ENCODE measurements around the gene HSF2.

HSF2 gene

GRCh38 chr6:122399055-122399347 is 451 bp upstream of the HSF2 start:
- no peak for DNase-seq

GRCh38 chr6:122400121-122400450 is 634 bp downstream of the HSF2 start:
- peak in 6 of 56 donors; percentile 0 to 48 (median 35) for DNase-seq

GRCh38 chr6:122400462-122401089 is 1.1 kb downstream of the HSF2 start:
- no peak for DNase-seq

- DNase-seq = no peak
These were observed 1.7 kb downstream of the HSF2 start for GRCh38 chr6:122401104-122401503.

- DNase-seq = no peak
These were observed 5.0 kb downstream of the HSF2 start for GRCh38 chr6:122404444-122404843.

- DNase-seq = no peak
These were observed 6.0 kb downstream of the HSF2 start for GRCh38 chr6:122405417-122405816.

GRCh38 chr6:122406187-122406586 is 6.7 kb downstream of the HSF2 start:
- DNase-seq = no peak

- DNase-seq = no peak
These were observed 8.3 kb downstream of the HSF2 start for GRCh38 chr6:122407712-122408111.

- DNase-seq = no peak
These were observed 8.8 kb downstream of the HSF2 start for GRCh38 chr6:122408240-122408639.

- no peak for DNase-seq
These were observed 9.4 kb downstream of the HSF2 start for GRCh38 chr6:122408702-122409458.

- DNase-seq = no peak
These were observed 12.5 kb downstream of the HSF2 start for GRCh38 chr6:122412001-122412400.

GRCh38 chr6:122416825-122417224 is 17.4 kb downstream of the HSF2 start:
- DNase-seq = no peak

- DNase-seq = no peak
These were observed 22.6 kb downstream of the HSF2 start for GRCh38 chr6:122422003-122422402.

GRCh38 chr6:122422614-122423267 is 23.3 kb downstream of the HSF2 start:
- no peak for DNase-seq

GRCh38 chr6:122423734-122424133 is 24.3 kb downstream of the HSF2 start:
- no peak for DNase-seq

GRCh38 chr6:122426597-122426996 is 27.1 kb downstream of the HSF2 start:
- DNase-seq = no peak

- no peak for DNase-seq
These were observed 29.3 kb downstream of the HSF2 start for GRCh38 chr6:122428781-122429180.

GRCh38 chr6:122429323-122429722 is 29.9 kb downstream of the HSF2 start:
- no peak for DNase-seq

GRCh38 chr6:122431780-122432179 is 32.3 kb downstream of the HSF2 start:
- DNase-seq = no peak

- no peak for DNase-seq
These were observed 33.4 kb downstream of the HSF2 start for GRCh38 chr6:122432816-122433215.

GRCh38 chr6:122438975-122439374 is 39.5 kb downstream of the HSF2 start:
- no peak for DNase-seq

- no peak for DNase-seq
These were observed 45.8 kb downstream of the HSF2 start for GRCh38 chr6:122445274-122445673.

- no peak for DNase-seq
These were observed 49.6 kb downstream of the HSF2 start for GRCh38 chr6:122449069-122449468.
